ENCODE data around the gene TMEM240.

The TMEM240 gene

GRCh38 chr1:1539310-1540089 lies 924 bp downstream of the TMEM240 start:
- H3K4me3 ChIP-seq (ENCODE audit: severe bottlenecking) = no peak overlapping the region
- no peak for TF ChIP-seq CTCF (IDR thresholded peaks at IDR 0.05; ENCODE audit: poor library complexity, severe bottlenecking)
- no peaks in the 10 kb centered on the region for H3K27me3 ChIP-seq (ENCODE audit: insufficient read depth, poor library complexity, severe bottlenecking)
- DNase-seq (ENCODE audit: low spot score) (peak; percentile 68), ATAC-seq (ENCODE audit: low read depth) (no peak)
- no peak overlapping the region for H3K27ac ChIP-seq (ENCODE audit: poor library complexity, severe bottlenecking)
- H3K9me3 ChIP-seq (ENCODE audit: severe bottlenecking) = no peaks in the 10 kb centered on the region
- peaks cover 16% of the 10 kb centered on the region for H3K36me3 ChIP-seq (ENCODE audit: low read depth)
- H3K4me1 ChIP-seq (ENCODE audit: insufficient read depth, poor library complexity, severe bottlenecking) = no peaks in the 10 kb centered on the region

- Histone ChIP-seq H3K4me1 (ENCODE audit: insufficient read depth, poor library complexity, severe bottlenecking) (no peaks in the 10 kb centered on the region), H3K36me3 (ENCODE audit: low read depth) (peaks cover 15% of the 10 kb centered on the region; the same call in 1 of the 2 replicates), H3K27me3 (ENCODE audit: insufficient read depth, poor library complexity, severe bottlenecking) (no peaks in the 10 kb centered on the region), H3K9me3 (ENCODE audit: severe bottlenecking) (no peaks in the 10 kb centered on the region), H3K27ac (ENCODE audit: poor library complexity, severe bottlenecking) (no peak overlapping the region), H3K4me3 (ENCODE audit: severe bottlenecking) (no peak overlapping the region)
- no peak for TF ChIP-seq CTCF (IDR thresholded peaks at IDR 0.05; ENCODE audit: poor library complexity, severe bottlenecking)
- no peak for DNase-seq (ENCODE audit: low spot score)
- ATAC-seq (ENCODE audit: low read depth) = no peak
Measured at GRCh38 chr1:1538989-1539309, 1.5 kb downstream of the TMEM240 start.

GRCh38 chr1:1538334-1538733 lies 2.1 kb downstream of the TMEM240 start:
- ATAC-seq (ENCODE audit: low read depth) (no peak; the same call in 2 of the 3 replicates), DNase-seq (ENCODE audit: low spot score) (no peak)
- no peaks in the 10 kb centered on the region for H3K4me1 ChIP-seq (ENCODE audit: insufficient read depth, poor library complexity, severe bottlenecking)
- H3K27ac ChIP-seq (ENCODE audit: poor library complexity, severe bottlenecking) = no peak overlapping the region
- H3K36me3 ChIP-seq (ENCODE audit: low read depth) = peaks cover 15% of the 10 kb centered on the region; the same call in 1 of the 2 replicates
- H3K4me3 ChIP-seq (ENCODE audit: severe bottlenecking) = no peak overlapping the region
- H3K9me3 ChIP-seq (ENCODE audit: severe bottlenecking) = no peaks in the 10 kb centered on the region
- no peak for TF ChIP-seq CTCF (IDR thresholded peaks at IDR 0.05; ENCODE audit: poor library complexity, severe bottlenecking)
- H3K27me3 ChIP-seq (ENCODE audit: insufficient read depth, poor library complexity, severe bottlenecking) = no peaks in the 10 kb centered on the region

- no peak for TF ChIP-seq CTCF (IDR thresholded peaks at IDR 0.05; ENCODE audit: poor library complexity, severe bottlenecking)
- H3K9me3 ChIP-seq (ENCODE audit: severe bottlenecking) = no peaks in the 10 kb centered on the region
Measured at GRCh38 chr1:1537626-1538250, 2.7 kb downstream of the TMEM240 start.

More at GRCh38 chr1:1537626-1538250, 2.7 kb downstream of the TMEM240 start:
- ATAC-seq (ENCODE audit: low read depth) = no peak; the same call in 2 of the 3 replicates
- no peaks in the 10 kb centered on the region for H3K27me3 ChIP-seq (ENCODE audit: insufficient read depth, poor library complexity, severe bottlenecking)
- no peak overlapping the region for H3K4me3 ChIP-seq (ENCODE audit: severe bottlenecking)
- H3K36me3 ChIP-seq (ENCODE audit: low read depth) = peaks cover 9% of the 10 kb centered on the region; the same call in 1 of the 2 replicates
- no peaks in the 10 kb centered on the region for H3K4me1 ChIP-seq (ENCODE audit: insufficient read depth, poor library complexity, severe bottlenecking)
- DNase-seq (ENCODE audit: low spot score) = peak; percentile 69
- H3K27ac ChIP-seq (ENCODE audit: poor library complexity, severe bottlenecking) = no peak overlapping the region
